WTC11 (cell line): Measurements from ENCODE around the gene CROCC2. TPM values are rescaled to one million over a fixed set of nuclear protein-coding genes. Genes with fewer than 3 reads are reported as not detected.

Experiments
- ATAC-seq: fragments of 200-7000 bp; cut with Tn5 transposase; 2 replicates; pipeline ENCODE4 v1.10.0; 2021; ENCODE audit warnings: mild to moderate bottlenecking, moderate library complexity
- CTCF ChIA-PET: fragments of 300-600 bp; sonication (Branson Sonifier 250); formaldehyde crosslinking; loops from one replicate; lab custom pipeline; 2021; ENCODE audit warnings: antibody characterized with exemption; lab: Charles Lee
- POLR2A ChIA-PET: fragments of 350-600 bp; sonication (Branson Sonifier 250); formaldehyde crosslinking; loops from one replicate; lab custom pipeline; 2021; ENCODE audit warnings: antibody characterized with exemption; lab: Charles Lee
- DNase-seq: peaks from one replicate; pipeline ENCODE4 v3.0.0; 2021; ENCODE audit warnings: low spot score
- H3K27ac Mint-ChIP-seq: 2 replicates; pipeline ENCODE4 v1.8.0; 2021; ENCODE audit warnings: mixed read lengths
- H3K27me3 Mint-ChIP-seq: 2 replicates; pipeline ENCODE4 v1.8.0; 2021; ENCODE audit warnings: low read depth, mild to moderate bottlenecking, moderate library complexity, mixed read lengths
- H3K36me3 Mint-ChIP-seq: 2 replicates; pipeline ENCODE4 v1.8.0; 2021; ENCODE audit warnings: mixed read lengths
- H3K4me1 Mint-ChIP-seq: 2 replicates; pipeline ENCODE4 v1.8.0; 2022; ENCODE audit warnings: mixed read lengths
- H3K4me3 Mint-ChIP-seq: 2 replicates; pipeline ENCODE4 v1.8.0; 2021; ENCODE audit warnings: mild to moderate bottlenecking, moderate library complexity, mixed read lengths
- H3K9me3 Mint-ChIP-seq: 2 replicates; pipeline ENCODE4 v1.8.0; 2021; ENCODE audit warnings: mixed read lengths
- ARID4B ChIP-seq: sonication (generic); formaldehyde crosslinking; IDR thresholded peaks from 2 replicates; pipeline ENCODE4 v1.8.0; 2023; ENCODE audit warnings: missing genetic modification reagents, mild to moderate bottlenecking, borderline replicate concordance
- CREB1 ChIP-seq: sonication (generic); formaldehyde crosslinking; IDR thresholded peaks from 2 replicates; pipeline ENCODE4 v1.8.0; 2023; ENCODE audit warnings: mild to moderate bottlenecking, missing genetic modification reagents
- E2F4 ChIP-seq: sonication (generic); formaldehyde crosslinking; IDR thresholded peaks from 2 replicates; pipeline ENCODE4 v1.8.1; 2022; ENCODE audit warnings: low read depth, mild to moderate bottlenecking, moderate library complexity, missing genetic modification reagents, borderline replicate concordance
- EMX1 ChIP-seq: fragments of 250-450 bp; sonication (Bioruptor Pico); IDR thresholded peaks from 2 replicates; pipeline ENCODE4 v1.8.0; 2021; ENCODE audit warnings: mild to moderate bottlenecking
- FOXP4 ChIP-seq: sonication (generic); formaldehyde crosslinking; IDR thresholded peaks from 2 replicates; pipeline ENCODE4 v1.8.0; 2022; ENCODE audit warnings: mild to moderate bottlenecking, missing genetic modification reagents
- GRHL2 ChIP-seq: fragments of 250-450 bp; sonication (Bioruptor Pico); IDR thresholded peaks from 2 replicates; pipeline ENCODE4 v1.8.0; 2022; ENCODE audit warnings: mild to moderate bottlenecking, moderate library complexity; ENCODE audit not compliant: insufficient replicate concordance, severe bottlenecking
- KAT7 ChIP-seq: sonication (generic); formaldehyde crosslinking; IDR thresholded peaks from 2 replicates; pipeline ENCODE4 v1.8.1; 2023; ENCODE audit warnings: missing genetic modification reagents, mild to moderate bottlenecking, borderline replicate concordance
- RORB ChIP-seq: fragments of 250-450 bp; sonication (Bioruptor Pico); IDR thresholded peaks from 2 replicates; pipeline ENCODE4 v1.9.0; 2021; ENCODE audit warnings: mild to moderate bottlenecking
- SMAD4 ChIP-seq: sonication (generic); formaldehyde crosslinking; IDR thresholded peaks from 2 replicates; pipeline ENCODE4 v1.8.0; 2022; ENCODE audit warnings: mild to moderate bottlenecking, missing genetic modification reagents
- TP53 ChIP-seq: sonication (generic); formaldehyde crosslinking; IDR thresholded peaks from 2 replicates; pipeline ENCODE4 v1.8.1; 2023; ENCODE audit warnings: mild to moderate bottlenecking, missing genetic modification reagents
- ZNF416 ChIP-seq: fragments of 250-450 bp; sonication (Bioruptor Pico); IDR thresholded peaks from 2 replicates; pipeline ENCODE4 v1.9.0; 2021; ENCODE audit warnings: mild to moderate bottlenecking, inconsistent platforms
- total RNA-seq: library from RNA; stranded (reverse); gene quantifications from 3 replicates; pipeline ENCODE4 v1.2.3, GENCODE V29; 2021
- TF ChIP-seq, protein P1 (sequence below): sonication (generic); formaldehyde crosslinking; IDR thresholded peaks from 2 replicates; pipeline ENCODE4 v1.8.0; 2022; ENCODE audit warnings: missing genetic modification reagents
- TF ChIP-seq, protein P2 (sequence below): fragments of 200-600 bp; IDR thresholded peaks from 2 replicates; pipeline ENCODE4 v1.8.0; 2022; ENCODE audit warnings: antibody characterized with exemption
- TF ChIP-seq, protein P3 (sequence below): fragments of 250-450 bp; sonication (Bioruptor Pico); IDR thresholded peaks from 2 replicates; pipeline ENCODE4 v1.9.0; 2021; ENCODE audit warnings: mild to moderate bottlenecking
- TF ChIP-seq, protein P4 (sequence below): sonication (generic); formaldehyde crosslinking; IDR thresholded peaks from 2 replicates; pipeline ENCODE4 v1.8.1; 2023; ENCODE audit warnings: mild to moderate bottlenecking, missing genetic modification reagents, moderate library complexity

Gene CROCC2
- total RNA-seq, 1 experiment from 2014 or later: not detected

- Mint-ChIP-seq H3K27me3 (no peaks in the 10 kb centered on the region), H3K4me1 (no peaks in the 10 kb centered on the region), H3K27ac (no peak overlapping the region), H3K4me3 (no peak overlapping the region), H3K9me3 (peaks cover 5% of the 10 kb centered on the region; the same call in 1 of the 2 replicates), H3K36me3 (no peaks in the 10 kb centered on the region)
- CTCF ChIA-PET: no interaction called here
- POLR2A ChIA-PET: no interaction called here
- TF ChIP-seq TP53 (no peak), ARID4B (no peak)
- TF ChIP-seq, protein P1, sequence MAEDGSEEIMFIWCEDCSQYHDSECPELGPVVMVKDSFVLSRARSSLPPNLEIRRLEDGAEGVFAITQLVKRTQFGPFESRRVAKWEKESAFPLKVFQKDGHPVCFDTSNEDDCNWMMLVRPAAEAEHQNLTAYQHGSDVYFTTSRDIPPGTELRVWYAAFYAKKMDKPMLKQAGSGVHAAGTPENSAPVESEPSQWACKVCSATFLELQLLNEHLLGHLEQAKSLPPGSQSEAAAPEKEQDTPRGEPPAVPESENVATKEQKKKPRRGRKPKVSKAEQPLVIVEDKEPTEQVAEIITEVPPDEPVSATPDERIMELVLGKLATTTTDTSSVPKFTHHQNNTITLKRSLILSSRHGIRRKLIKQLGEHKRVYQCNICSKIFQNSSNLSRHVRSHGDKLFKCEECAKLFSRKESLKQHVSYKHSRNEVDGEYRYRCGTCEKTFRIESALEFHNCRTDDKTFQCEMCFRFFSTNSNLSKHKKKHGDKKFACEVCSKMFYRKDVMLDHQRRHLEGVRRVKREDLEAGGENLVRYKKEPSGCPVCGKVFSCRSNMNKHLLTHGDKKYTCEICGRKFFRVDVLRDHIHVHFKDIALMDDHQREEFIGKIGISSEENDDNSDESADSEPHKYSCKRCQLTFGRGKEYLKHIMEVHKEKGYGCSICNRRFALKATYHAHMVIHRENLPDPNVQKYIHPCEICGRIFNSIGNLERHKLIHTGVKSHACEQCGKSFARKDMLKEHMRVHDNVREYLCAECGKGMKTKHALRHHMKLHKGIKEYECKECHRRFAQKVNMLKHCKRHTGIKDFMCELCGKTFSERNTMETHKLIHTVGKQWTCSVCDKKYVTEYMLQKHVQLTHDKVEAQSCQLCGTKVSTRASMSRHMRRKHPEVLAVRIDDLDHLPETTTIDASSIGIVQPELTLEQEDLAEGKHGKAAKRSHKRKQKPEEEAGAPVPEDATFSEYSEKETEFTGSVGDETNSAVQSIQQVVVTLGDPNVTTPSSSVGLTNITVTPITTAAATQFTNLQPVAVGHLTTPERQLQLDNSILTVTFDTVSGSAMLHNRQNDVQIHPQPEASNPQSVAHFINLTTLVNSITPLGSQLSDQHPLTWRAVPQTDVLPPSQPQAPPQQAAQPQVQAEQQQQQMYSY: no peak
- DNase-seq (peak; percentile 8), ATAC-seq (no peak)
These were observed 29.2 kb downstream of the CROCC2 start for GRCh38 chr2:240935103-240935876.

GRCh38 chr2:240936106-240936505 is 30.0 kb downstream of the CROCC2 start:
- no peak overlapping the region for H3K4me3 Mint-ChIP-seq
- ATAC-seq (no peak), DNase-seq (no peak)
- ChIA-PET POLR2A (no interaction called here), CTCF (no interaction called here)
- no peaks in the 10 kb centered on the region for H3K4me1 Mint-ChIP-seq
- H3K27ac Mint-ChIP-seq: no peak overlapping the region
- no peaks in the 10 kb centered on the region for H3K27me3 Mint-ChIP-seq
- peaks cover 5% of the 10 kb centered on the region; the same call in 1 of the 2 replicates for H3K9me3 Mint-ChIP-seq
- no peaks in the 10 kb centered on the region for H3K36me3 Mint-ChIP-seq
- TF ChIP-seq RORB (CRISPR knock-in tag): no peak
- no peak for TF ChIP-seq FOXP4 (CRISPR knock-in tag)
- TF ChIP-seq CREB1: no peak
- no peak for TF ChIP-seq KAT7
- TF ChIP-seq, protein P2, sequence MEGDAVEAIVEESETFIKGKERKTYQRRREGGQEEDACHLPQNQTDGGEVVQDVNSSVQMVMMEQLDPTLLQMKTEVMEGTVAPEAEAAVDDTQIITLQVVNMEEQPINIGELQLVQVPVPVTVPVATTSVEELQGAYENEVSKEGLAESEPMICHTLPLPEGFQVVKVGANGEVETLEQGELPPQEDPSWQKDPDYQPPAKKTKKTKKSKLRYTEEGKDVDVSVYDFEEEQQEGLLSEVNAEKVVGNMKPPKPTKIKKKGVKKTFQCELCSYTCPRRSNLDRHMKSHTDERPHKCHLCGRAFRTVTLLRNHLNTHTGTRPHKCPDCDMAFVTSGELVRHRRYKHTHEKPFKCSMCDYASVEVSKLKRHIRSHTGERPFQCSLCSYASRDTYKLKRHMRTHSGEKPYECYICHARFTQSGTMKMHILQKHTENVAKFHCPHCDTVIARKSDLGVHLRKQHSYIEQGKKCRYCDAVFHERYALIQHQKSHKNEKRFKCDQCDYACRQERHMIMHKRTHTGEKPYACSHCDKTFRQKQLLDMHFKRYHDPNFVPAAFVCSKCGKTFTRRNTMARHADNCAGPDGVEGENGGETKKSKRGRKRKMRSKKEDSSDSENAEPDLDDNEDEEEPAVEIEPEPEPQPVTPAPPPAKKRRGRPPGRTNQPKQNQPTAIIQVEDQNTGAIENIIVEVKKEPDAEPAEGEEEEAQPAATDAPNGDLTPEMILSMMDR: no peak
- TF ChIP-seq GRHL2 (CRISPR knock-in tag): no peak
- TF ChIP-seq ZNF416 (CRISPR knock-in tag): no peak
- TF ChIP-seq, protein P3, sequence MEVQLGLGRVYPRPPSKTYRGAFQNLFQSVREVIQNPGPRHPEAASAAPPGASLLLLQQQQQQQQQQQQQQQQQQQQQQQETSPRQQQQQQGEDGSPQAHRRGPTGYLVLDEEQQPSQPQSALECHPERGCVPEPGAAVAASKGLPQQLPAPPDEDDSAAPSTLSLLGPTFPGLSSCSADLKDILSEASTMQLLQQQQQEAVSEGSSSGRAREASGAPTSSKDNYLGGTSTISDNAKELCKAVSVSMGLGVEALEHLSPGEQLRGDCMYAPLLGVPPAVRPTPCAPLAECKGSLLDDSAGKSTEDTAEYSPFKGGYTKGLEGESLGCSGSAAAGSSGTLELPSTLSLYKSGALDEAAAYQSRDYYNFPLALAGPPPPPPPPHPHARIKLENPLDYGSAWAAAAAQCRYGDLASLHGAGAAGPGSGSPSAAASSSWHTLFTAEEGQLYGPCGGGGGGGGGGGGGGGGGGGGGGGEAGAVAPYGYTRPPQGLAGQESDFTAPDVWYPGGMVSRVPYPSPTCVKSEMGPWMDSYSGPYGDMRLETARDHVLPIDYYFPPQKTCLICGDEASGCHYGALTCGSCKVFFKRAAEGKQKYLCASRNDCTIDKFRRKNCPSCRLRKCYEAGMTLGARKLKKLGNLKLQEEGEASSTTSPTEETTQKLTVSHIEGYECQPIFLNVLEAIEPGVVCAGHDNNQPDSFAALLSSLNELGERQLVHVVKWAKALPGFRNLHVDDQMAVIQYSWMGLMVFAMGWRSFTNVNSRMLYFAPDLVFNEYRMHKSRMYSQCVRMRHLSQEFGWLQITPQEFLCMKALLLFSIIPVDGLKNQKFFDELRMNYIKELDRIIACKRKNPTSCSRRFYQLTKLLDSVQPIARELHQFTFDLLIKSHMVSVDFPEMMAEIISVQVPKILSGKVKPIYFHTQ: no peak
- TF ChIP-seq EMX1 (CRISPR knock-in tag): no peak
- no peak for TF ChIP-seq SMAD4 (CRISPR knock-in tag)
- TF ChIP-seq E2F4 (CRISPR knock-in tag): no peak
- TF ChIP-seq, protein P4, sequence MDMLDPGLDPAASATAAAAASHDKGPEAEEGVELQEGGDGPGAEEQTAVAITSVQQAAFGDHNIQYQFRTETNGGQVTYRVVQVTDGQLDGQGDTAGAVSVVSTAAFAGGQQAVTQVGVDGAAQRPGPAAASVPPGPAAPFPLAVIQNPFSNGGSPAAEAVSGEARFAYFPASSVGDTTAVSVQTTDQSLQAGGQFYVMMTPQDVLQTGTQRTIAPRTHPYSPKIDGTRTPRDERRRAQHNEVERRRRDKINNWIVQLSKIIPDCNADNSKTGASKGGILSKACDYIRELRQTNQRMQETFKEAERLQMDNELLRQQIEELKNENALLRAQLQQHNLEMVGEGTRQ (CRISPR knock-in tag): no peak
